Spleen (tissue), 7 donors: ENCODE data around the gene MSANTD4.
"Not testable (repeated sequence)": the region's sequence is repeated elsewhere in the genome, so short reads cannot be mapped to it uniquely, and the experiment has no call there.

Experiments
- POLR2A ChIP-seq, 3 donors: fragments of 450-650 bp; IDR thresholded peaks; one replicate each; pipeline ENCODE4 v1.5.1; 2017; ENCODE audit warnings: antibody characterized with exemption in 3 of 3, mild to moderate bottlenecking in 1 of 3
- TF ChIP-seq, protein P1 (sequence below), 11 experiments: fragments of 200-600 bp in 7 of 11; fragments of 450-650 bp in 4 of 11; sonication (generic) in 4 of 11; IDR thresholded peaks in 8 of 11; conservative IDR thresholded peaks in 3 of 11; 1 replicate in 7 of 11; 2 replicates in 4 of 11; pipeline versions ENCODE4 v1.4.0 to v1.8.0; 2016 to 2021; ENCODE audit warnings: antibody characterized with exemption in 11 of 11, inconsistent platforms in 4 of 11, mild to moderate bottlenecking in 1 of 11
- donor health status: DM: no; HTN: no; CAD: no; lungs with moderate emphysema.
- donor health status: DM: no; HTN: no; CAD: no.
- donor health status: DM: no; HTN: no; CAD: no.

DNA sequence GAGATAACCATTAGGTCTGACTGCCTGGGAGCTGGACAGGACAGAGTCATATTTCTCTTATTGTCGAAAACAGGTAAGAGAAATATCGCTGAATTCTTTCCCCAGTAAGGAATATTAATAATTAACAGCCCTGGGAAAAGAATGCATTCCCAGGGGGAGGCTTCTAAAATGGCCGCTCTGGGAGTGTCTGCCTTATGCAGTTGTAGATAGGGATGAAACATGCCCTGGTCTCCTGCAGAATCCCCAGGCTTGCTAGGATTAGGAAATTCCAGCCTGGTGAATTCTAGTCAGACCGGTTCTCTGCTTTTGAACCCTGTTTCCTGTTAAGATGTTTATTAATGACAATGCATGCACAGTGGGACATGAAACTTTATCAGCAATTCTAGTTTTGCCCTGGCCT, 18.9 kb downstream of the MSANTD4 start:
- TF ChIP-seq, protein P1, sequence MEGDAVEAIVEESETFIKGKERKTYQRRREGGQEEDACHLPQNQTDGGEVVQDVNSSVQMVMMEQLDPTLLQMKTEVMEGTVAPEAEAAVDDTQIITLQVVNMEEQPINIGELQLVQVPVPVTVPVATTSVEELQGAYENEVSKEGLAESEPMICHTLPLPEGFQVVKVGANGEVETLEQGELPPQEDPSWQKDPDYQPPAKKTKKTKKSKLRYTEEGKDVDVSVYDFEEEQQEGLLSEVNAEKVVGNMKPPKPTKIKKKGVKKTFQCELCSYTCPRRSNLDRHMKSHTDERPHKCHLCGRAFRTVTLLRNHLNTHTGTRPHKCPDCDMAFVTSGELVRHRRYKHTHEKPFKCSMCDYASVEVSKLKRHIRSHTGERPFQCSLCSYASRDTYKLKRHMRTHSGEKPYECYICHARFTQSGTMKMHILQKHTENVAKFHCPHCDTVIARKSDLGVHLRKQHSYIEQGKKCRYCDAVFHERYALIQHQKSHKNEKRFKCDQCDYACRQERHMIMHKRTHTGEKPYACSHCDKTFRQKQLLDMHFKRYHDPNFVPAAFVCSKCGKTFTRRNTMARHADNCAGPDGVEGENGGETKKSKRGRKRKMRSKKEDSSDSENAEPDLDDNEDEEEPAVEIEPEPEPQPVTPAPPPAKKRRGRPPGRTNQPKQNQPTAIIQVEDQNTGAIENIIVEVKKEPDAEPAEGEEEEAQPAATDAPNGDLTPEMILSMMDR (IDR thresholded peaks at IDR 0.05 in 8 of 11, conservative IDR thresholded peaks at IDR 0.05 in 3 of 11), result not testable (repeated sequence)
- TF ChIP-seq POLR2A (IDR thresholded peaks at IDR 0.05), result not testable (repeated sequence)
